ENCODE data around the gene CDC45.

- no peak for TF ChIP-seq EZH2 (IDR thresholded peaks at IDR 0.05; ENCODE audit: low read length)
- TF ChIP-seq CTCF (optimal IDR thresholded peaks at IDR 0.05 in 1 of 3, IDR thresholded peaks at IDR 0.05 in 1 of 3, conservative IDR thresholded peaks at IDR 0.05 in 1 of 3; ENCODE audit: extremely low read depth in 1 of 3, insufficient read depth in 2 of 3, low read length in 3 of 3): no peak
These were observed 73.5 kb downstream of the CDC45 start for GRCh38 chr22:19553201-19553600.
